ENCODE data around the gene RAD18.

Gene RAD18

DNA sequence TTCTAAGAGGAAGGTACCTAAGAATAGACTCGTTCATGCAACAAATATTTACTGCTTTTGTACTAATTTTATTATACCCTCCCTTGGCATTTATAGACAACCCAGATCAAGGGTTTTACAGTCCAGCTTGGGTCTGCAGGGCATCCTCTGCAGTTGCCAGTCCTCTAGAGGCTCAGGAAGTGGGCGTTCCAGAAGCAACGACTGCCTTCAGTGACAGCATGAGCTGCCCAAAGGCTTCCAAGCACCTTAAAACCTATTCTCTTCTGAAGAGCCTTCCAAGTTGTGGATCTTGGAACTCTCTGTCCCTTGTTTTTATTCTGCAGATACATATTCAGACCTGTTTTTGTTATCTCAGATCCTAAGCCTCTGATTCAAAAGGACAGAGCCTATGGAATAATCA is 95.6 kb downstream of the RAD18 start:
- Histone ChIP-seq H3K4me3 (ENCODE audit: low read length) (no peak overlapping the region), H3K27me3 (replicated peaks; ENCODE audit: insufficient read depth, low read length) (no peaks in the 10 kb centered on the region), H3F3A (ENCODE audit: insufficient read depth, low read length) (no peaks in the 10 kb centered on the region), H2AFZ (ENCODE audit: low read length) (no peak overlapping the region), H3K4me2 (ENCODE audit: low read depth, low read length) (no peak overlapping the region), H3K79me2 (ENCODE audit: low read length) (no peaks in the 10 kb centered on the region), H3K36me3 (replicated peaks; ENCODE audit: insufficient read depth, low read length) (no peaks in the 10 kb centered on the region), H3K27ac (ENCODE audit: low read length) (no peak overlapping the region), H4K20me1 (ENCODE audit: insufficient read depth, low read length) (no peaks in the 10 kb centered on the region), H3K9me3 (replicated peaks; ENCODE audit: insufficient read depth, low read length) (no peaks in the 10 kb centered on the region), H3K9me2 (replicated peaks; ENCODE audit: insufficient read depth, low read length) (no peaks in the 10 kb centered on the region), H3K9ac (ENCODE audit: low read length) (no peak overlapping the region), H3K4me1 (ENCODE audit: low read length) (no peaks in the 10 kb centered on the region)
- DNase-seq = no peak
- no peak for TF ChIP-seq EZH2 (optimal IDR thresholded peaks at IDR 0.05; ENCODE audit: low read depth, low read length)
- TF ChIP-seq EZH2phosphoT487 (IDR thresholded peaks at IDR 0.05; ENCODE audit: low read length) = no peak
- TF ChIP-seq, protein P1, sequence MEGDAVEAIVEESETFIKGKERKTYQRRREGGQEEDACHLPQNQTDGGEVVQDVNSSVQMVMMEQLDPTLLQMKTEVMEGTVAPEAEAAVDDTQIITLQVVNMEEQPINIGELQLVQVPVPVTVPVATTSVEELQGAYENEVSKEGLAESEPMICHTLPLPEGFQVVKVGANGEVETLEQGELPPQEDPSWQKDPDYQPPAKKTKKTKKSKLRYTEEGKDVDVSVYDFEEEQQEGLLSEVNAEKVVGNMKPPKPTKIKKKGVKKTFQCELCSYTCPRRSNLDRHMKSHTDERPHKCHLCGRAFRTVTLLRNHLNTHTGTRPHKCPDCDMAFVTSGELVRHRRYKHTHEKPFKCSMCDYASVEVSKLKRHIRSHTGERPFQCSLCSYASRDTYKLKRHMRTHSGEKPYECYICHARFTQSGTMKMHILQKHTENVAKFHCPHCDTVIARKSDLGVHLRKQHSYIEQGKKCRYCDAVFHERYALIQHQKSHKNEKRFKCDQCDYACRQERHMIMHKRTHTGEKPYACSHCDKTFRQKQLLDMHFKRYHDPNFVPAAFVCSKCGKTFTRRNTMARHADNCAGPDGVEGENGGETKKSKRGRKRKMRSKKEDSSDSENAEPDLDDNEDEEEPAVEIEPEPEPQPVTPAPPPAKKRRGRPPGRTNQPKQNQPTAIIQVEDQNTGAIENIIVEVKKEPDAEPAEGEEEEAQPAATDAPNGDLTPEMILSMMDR (IDR thresholded peaks at IDR 0.05; ENCODE audit: low read length) = no peak

DNA sequence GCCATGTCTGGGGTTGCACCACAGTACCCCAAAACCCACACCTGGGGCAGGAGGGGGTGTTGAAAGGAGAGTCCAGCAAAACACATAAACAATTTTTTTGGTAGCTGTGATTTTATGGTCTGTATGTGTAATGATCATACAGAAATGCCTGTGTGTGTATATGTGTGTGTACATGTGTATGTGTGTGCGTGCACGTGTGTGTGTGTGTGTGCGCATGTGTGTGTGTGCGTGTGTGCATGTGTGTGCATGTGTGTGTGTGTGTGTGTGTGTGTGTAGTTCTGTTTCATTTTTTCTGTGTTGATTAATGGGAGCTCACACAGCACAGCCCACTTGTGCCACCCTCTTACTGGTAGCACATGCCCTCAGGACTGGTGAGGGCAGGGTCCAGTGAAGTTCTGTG is 97.6 kb downstream of the RAD18 start:
- no peak overlapping the region for H3K4me3 ChIP-seq (ENCODE audit: low read length)
- no peak overlapping the region for H3K27ac ChIP-seq (ENCODE audit: low read length)

DNA sequence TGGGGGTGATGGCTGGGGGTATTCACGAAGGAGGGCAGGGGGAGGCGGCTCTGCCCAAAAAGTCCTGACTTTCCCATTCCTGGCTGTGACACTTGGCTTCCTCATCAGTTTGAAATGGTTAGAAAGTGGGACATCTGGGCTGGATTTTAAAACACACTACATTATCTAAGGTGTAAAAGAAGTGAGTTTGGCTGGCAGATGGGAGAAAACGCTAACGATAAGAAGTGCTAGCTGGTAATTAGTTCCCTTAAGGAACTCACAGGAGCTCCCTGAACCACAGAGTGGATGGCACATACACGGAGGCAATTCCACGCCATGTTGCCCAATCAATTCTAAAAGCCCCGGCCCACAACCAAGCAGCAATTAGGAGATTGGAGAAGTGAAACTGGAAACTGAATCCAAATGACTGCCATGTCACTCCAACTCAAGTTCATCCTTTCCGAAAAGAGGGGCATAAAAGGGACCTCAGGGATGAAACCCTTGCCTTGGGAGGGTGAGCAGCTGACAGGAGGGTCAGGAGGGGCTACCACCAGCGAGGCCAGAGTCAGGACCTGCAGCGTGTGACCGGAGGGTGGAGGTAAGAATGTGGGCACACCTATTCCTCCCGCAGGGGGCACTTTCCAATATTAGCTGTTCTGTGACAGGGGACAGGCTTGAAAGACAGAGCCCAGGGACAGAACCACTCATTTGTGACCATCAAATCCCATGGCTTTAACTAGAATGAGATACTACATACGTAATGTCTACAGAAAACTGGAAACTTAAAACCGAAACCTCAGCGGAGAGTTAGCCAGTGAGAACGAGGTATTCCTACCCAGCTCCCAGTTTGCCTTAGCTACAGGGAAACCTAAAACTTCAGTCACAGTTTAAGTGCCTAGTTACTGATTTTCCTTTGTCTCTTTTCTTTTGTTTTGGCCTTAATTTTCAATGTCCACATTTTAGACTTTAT is 98.6 kb downstream of the RAD18 start:
- H2AFZ ChIP-seq (ENCODE audit: low read length) = no peak overlapping the region
- no peak for DNase-seq
- no peak overlapping the region for H3K4me3 ChIP-seq (ENCODE audit: low read length)
- TF ChIP-seq EZH2 (optimal IDR thresholded peaks at IDR 0.05; ENCODE audit: low read depth, low read length) = no peak
- TF ChIP-seq, protein P1 (IDR thresholded peaks at IDR 0.05; ENCODE audit: low read length) = no peak
- no peak for TF ChIP-seq EZH2phosphoT487 (IDR thresholded peaks at IDR 0.05; ENCODE audit: low read length)
- no peaks in the 10 kb centered on the region for H3F3A ChIP-seq (ENCODE audit: insufficient read depth, low read length)
- H3K36me3 ChIP-seq (replicated peaks; ENCODE audit: insufficient read depth, low read length) = no peaks in the 10 kb centered on the region
- no peaks in the 10 kb centered on the region for H4K20me1 ChIP-seq (ENCODE audit: insufficient read depth, low read length)
- H3K9me2 ChIP-seq (replicated peaks; ENCODE audit: insufficient read depth, low read length) = no peaks in the 10 kb centered on the region
- H3K9me3 ChIP-seq (replicated peaks; ENCODE audit: insufficient read depth, low read length) = no peaks in the 10 kb centered on the region
- H3K27me3 ChIP-seq (replicated peaks; ENCODE audit: insufficient read depth, low read length) = no peaks in the 10 kb centered on the region
- H3K27ac ChIP-seq (ENCODE audit: low read length) = no peak overlapping the region
- H3K9ac ChIP-seq (ENCODE audit: low read length) = no peak overlapping the region
- H3K79me2 ChIP-seq (ENCODE audit: low read length) = no peaks in the 10 kb centered on the region
- no peak overlapping the region for H3K4me2 ChIP-seq (ENCODE audit: low read depth, low read length)
- H3K4me1 ChIP-seq (ENCODE audit: low read length) = no peaks in the 10 kb centered on the region

More for the DNA sequence above, 97.6 kb downstream of the RAD18 start:
- no peaks in the 10 kb centered on the region for H3K36me3 ChIP-seq (replicated peaks; ENCODE audit: insufficient read depth, low read length)
- no peaks in the 10 kb centered on the region for H3K27me3 ChIP-seq (replicated peaks; ENCODE audit: insufficient read depth, low read length)
- no peaks in the 10 kb centered on the region for H3K4me1 ChIP-seq (ENCODE audit: low read length)
- H3K4me2 ChIP-seq (ENCODE audit: low read depth, low read length) = no peak overlapping the region
- H4K20me1 ChIP-seq (ENCODE audit: insufficient read depth, low read length) = no peaks in the 10 kb centered on the region
- no peaks in the 10 kb centered on the region for H3F3A ChIP-seq (ENCODE audit: insufficient read depth, low read length)
- no peak overlapping the region for H3K9ac ChIP-seq (ENCODE audit: low read length)
- H2AFZ ChIP-seq (ENCODE audit: low read length) = no peak overlapping the region
- no peaks in the 10 kb centered on the region for H3K79me2 ChIP-seq (ENCODE audit: low read length)
- TF ChIP-seq EZH2 (optimal IDR thresholded peaks at IDR 0.05; ENCODE audit: low read depth, low read length) = no peak
- TF ChIP-seq, protein P1 (IDR thresholded peaks at IDR 0.05; ENCODE audit: low read length) = no peak
- TF ChIP-seq EZH2phosphoT487 (IDR thresholded peaks at IDR 0.05; ENCODE audit: low read length) = no peak
- H3K9me2 ChIP-seq (replicated peaks; ENCODE audit: insufficient read depth, low read length) = no peaks in the 10 kb centered on the region
- H3K9me3 ChIP-seq (replicated peaks; ENCODE audit: insufficient read depth, low read length) = no peaks in the 10 kb centered on the region
- DNase-seq = no peak
